Trophoblast cell (in vitro differentiated cells and primary cell): ENCODE measurements around the gene CD274.

Experiments
- DNase-seq, 2 donors: peaks; one replicate each; pipeline ENCODE4 v3.0.0-alpha.2; 2016
- H2AFZ ChIP-seq: 2 replicates; pipeline ENCODE4 v1.6.1; 2013; ENCODE audit warnings: low read length, moderate library complexity, mild to moderate bottlenecking; ENCODE audit not compliant: insufficient read depth, poor library complexity
- H2AK5ac ChIP-seq: 2 replicates; pipeline ENCODE4 v1.6.1; 2013; ENCODE audit warnings: mild to moderate bottlenecking, low read length
- H2BK120ac ChIP-seq: 2 replicates; pipeline ENCODE4 v1.6.1; 2013; ENCODE audit warnings: low read length, mild to moderate bottlenecking, moderate library complexity; ENCODE audit not compliant: insufficient read depth, poor library complexity
- H2BK12ac ChIP-seq: 2 replicates; pipeline ENCODE4 v1.6.1; 2013; ENCODE audit warnings: mild to moderate bottlenecking, low read length, moderate library complexity
- H2BK5ac ChIP-seq: 2 replicates; pipeline ENCODE4 v1.6.1; 2013; ENCODE audit warnings: low read length, low read depth, moderate library complexity, mild to moderate bottlenecking; ENCODE audit not compliant: poor library complexity
- H3K14ac ChIP-seq: 2 replicates; pipeline ENCODE4 v1.6.1; 2013; ENCODE audit warnings: mild to moderate bottlenecking, low read length
- H3K18ac ChIP-seq: 2 replicates; pipeline ENCODE4 v1.6.1; 2013; ENCODE audit warnings: mild to moderate bottlenecking, low read length
- H3K23ac ChIP-seq: 2 replicates; pipeline ENCODE4 v1.6.1; 2013; ENCODE audit warnings: low read length
- H3K27ac ChIP-seq: 2 replicates; pipeline ENCODE4 v1.5.1; 2013; ENCODE audit warnings: low read depth, mild to moderate bottlenecking, inconsistent platforms, low read length, moderate library complexity
- H3K27me3 ChIP-seq: 2 replicates; pipeline ENCODE4 v1.6.1; 2013; ENCODE audit warnings: inconsistent platforms, mild to moderate bottlenecking, low read length, moderate library complexity; ENCODE audit not compliant: insufficient read depth
- H3K36me3 ChIP-seq, 2 experiments: 1 replicate in 1 of 2; 2 replicates in 1 of 2; pipeline ENCODE4 v1.6.1; 2013; ENCODE audit warnings: low read length in 2 of 2, mild to moderate bottlenecking in 2 of 2, moderate library complexity in 1 of 2; ENCODE audit not compliant: insufficient read depth in 2 of 2, control insufficient read depth in 1 of 2
- H3K4ac ChIP-seq: 2 replicates; pipeline ENCODE4 v1.6.1; 2013; ENCODE audit warnings: low read depth, mild to moderate bottlenecking, low read length, moderate library complexity
- H3K4me1 ChIP-seq, 2 experiments: 1 replicate in 1 of 2; 2 replicates in 1 of 2; pipeline ENCODE4 v1.6.1; 2013; ENCODE audit warnings: low read length in 2 of 2, mild to moderate bottlenecking in 2 of 2, moderate library complexity in 1 of 2; ENCODE audit not compliant: insufficient read depth in 2 of 2, control insufficient read depth in 1 of 2
- H3K4me2 ChIP-seq: 2 replicates; pipeline ENCODE4 v1.6.1; 2013; ENCODE audit warnings: inconsistent platforms, mild to moderate bottlenecking, low read length, moderate library complexity
- H3K4me3 ChIP-seq: 2 replicates; pipeline ENCODE4 v1.5.1; 2013; ENCODE audit warnings: mild to moderate bottlenecking, low read depth, low read length, inconsistent platforms
- H3K79me1 ChIP-seq: one replicate; pipeline ENCODE4 v1.6.1; 2013; ENCODE audit warnings: low read length
- H3K79me2 ChIP-seq: 2 replicates; pipeline ENCODE4 v1.6.1; 2013; ENCODE audit warnings: low read length, mild to moderate bottlenecking; ENCODE audit not compliant: control insufficient read depth, insufficient read depth, poor library complexity
- H3K9ac ChIP-seq: 2 replicates; pipeline ENCODE4 v1.6.1; 2013; ENCODE audit warnings: mild to moderate bottlenecking, low read length
- H3K9me3 ChIP-seq: 2 replicates; pipeline ENCODE4 v1.6.1; 2013; ENCODE audit warnings: low read depth, mild to moderate bottlenecking, control low read depth, inconsistent platforms, low read length; ENCODE audit not compliant: insufficient read depth
- H4K12ac ChIP-seq: 2 replicates; pipeline ENCODE4 v1.6.1; 2013; ENCODE audit warnings: low read depth, mild to moderate bottlenecking, low read length, moderate library complexity
- H4K8ac ChIP-seq: 2 replicates; pipeline ENCODE4 v1.6.1; 2013; ENCODE audit warnings: low read depth, mild to moderate bottlenecking, low read length, moderate library complexity
- H4K91ac ChIP-seq: one replicate; pipeline ENCODE4 v1.6.1; 2013; ENCODE audit warnings: low read depth, mild to moderate bottlenecking, low read length, moderate library complexity
- WGBS: extraction: QIAGEN DNeasy Blood & Tissue Kit; methylation state at CpG from one replicate; pipeline ENCODE4 v1.1.7; 2013; ENCODE audit warnings: missing lambda C conversion rate; ENCODE audit not compliant: insufficient read length, insufficient coverage; ENCODE audit errors: extremely low coverage; 5-methylcytosine and 5-hydroxymethylcytosine counted together

CD274 gene

DNA sequence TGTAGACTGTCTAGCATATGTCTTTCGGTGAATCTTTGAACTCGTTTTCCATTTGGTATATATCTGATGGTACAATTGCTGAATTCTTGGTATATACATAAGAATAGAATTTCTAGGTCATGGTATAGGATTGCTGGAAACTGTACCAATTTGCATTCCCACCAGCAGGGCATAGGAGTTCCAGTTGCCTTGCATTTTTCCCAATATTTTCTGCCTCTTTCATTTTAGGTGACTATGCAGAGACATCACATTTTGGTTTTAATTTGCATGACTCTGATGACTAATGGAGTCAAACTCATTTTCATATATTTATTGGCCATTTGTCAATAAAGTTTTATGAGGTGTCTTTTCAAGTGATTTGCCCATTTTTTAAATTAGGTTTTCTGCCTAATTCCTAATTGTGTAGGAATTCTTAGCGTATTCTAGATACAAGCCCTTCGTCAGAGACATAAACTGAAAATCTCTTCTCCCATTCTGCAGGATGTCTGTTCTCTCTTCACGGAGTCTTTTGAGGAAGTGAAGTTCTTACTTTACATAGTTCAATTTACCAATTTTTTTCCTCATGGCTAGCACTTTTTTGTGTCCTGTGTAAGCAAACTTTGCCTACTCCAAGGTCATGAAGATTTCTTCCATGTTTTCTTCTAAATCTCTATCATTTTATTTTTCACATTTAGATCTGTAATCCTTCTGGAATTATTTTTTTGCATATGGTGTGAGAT lies 31.1 kb downstream of the CD274 start:
- no CpG with 5 or more reads among the region's 5 CpGs for WGBS
- Histone ChIP-seq H2BK120ac (no peak overlapping the region), H2AFZ (no peak overlapping the region), H3K14ac (no peak overlapping the region), H3K23ac (no peak overlapping the region), H2AK5ac (no peak overlapping the region), H2BK5ac (no peak overlapping the region), H3K4me1 (no peaks in the 10 kb centered on the region), H3K36me3 (no peaks in the 10 kb centered on the region), H3K79me1 (no peaks in the 10 kb centered on the region), H4K91ac (no peak overlapping the region), H2BK12ac (no peak overlapping the region), H4K8ac (no peak overlapping the region), H3K4ac (no peak overlapping the region), H3K4me2 (no peak overlapping the region), H3K9ac (no peak overlapping the region), H3K27ac (no peak overlapping the region), H3K18ac (no peak overlapping the region), H3K79me2 (no peaks in the 10 kb centered on the region), H3K4me3 (no peak overlapping the region), H3K27me3 (no peaks in the 10 kb centered on the region), H4K12ac (no peak overlapping the region), H3K9me3 (peaks cover 4% of the 10 kb centered on the region)
- DNase-seq = peak in 1 of 2 donors; percentile 58

DNA sequence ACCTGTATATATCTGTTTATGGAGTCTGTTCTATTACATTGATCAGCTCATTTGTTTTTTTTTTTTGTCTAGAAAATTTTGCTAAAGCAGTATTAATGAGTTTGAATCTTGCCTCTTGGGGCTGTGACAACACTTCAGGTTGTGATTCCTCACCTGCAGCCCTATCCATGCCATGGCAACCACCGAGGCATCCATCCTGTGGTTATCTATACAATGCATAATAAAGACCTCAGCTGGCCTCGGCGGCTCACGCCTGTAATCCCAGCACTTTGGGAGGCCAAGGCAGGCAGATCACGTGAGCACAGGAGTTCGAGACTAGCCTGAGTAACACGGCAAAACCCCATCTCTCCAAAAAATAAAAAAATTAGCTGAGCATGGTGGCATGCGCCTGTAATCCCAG lies 31.9 kb downstream of the CD274 start:
- Histone ChIP-seq H3K23ac (no peak overlapping the region), H3K4me2 (no peak overlapping the region), H2AFZ (no peak overlapping the region), H3K18ac (no peak overlapping the region), H2AK5ac (no peak overlapping the region), H3K79me2 (no peaks in the 10 kb centered on the region), H2BK12ac (no peak overlapping the region), H3K9me3 (peaks cover 4% of the 10 kb centered on the region), H4K8ac (no peak overlapping the region), H4K12ac (no peak overlapping the region), H4K91ac (no peak overlapping the region), H3K9ac (no peak overlapping the region), H3K4me1 (no peaks in the 10 kb centered on the region), H3K27ac (no peak overlapping the region), H3K4me3 (no peak overlapping the region), H3K79me1 (no peaks in the 10 kb centered on the region), H3K36me3 (no peaks in the 10 kb centered on the region), H3K14ac (no peak overlapping the region), H2BK120ac (no peak overlapping the region), H3K27me3 (no peaks in the 10 kb centered on the region), H2BK5ac (no peak overlapping the region), H3K4ac (no peak overlapping the region)
- WGBS = no CpG with 5 or more reads among the region's 8 CpGs
- no peak for DNase-seq

DNA sequence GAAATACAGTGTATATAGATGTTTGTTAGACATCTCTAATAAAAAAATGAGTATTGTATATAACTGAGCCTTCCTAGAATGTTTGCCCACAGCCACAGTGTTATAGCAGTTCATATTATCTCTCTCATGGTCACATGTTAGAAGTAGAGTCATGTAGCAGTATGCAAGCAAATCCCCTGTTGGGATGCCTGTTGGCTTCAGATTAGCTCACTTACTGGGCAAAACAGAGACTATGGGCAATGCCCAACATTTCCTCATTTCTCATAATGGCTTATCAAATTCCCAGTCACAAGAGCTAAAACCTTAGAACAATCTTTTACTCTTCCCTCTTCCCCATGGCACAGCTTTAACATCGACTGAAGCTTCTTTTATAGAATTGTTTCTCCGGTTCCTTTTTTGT lies 33.0 kb downstream of the CD274 start:
- no peaks in the 10 kb centered on the region for H3K79me2 ChIP-seq
- no CpG with 5 or more reads among the region's 2 CpGs for WGBS
- no peaks in the 10 kb centered on the region for H3K9me3 ChIP-seq
- H3K18ac ChIP-seq = no peak overlapping the region
- H2AK5ac ChIP-seq = no peak overlapping the region
- H3K4ac ChIP-seq = no peak overlapping the region
- H3K9ac ChIP-seq = no peak overlapping the region
- no peaks in the 10 kb centered on the region for H3K36me3 ChIP-seq
- H4K8ac ChIP-seq = no peak overlapping the region
- no peak overlapping the region for H2BK12ac ChIP-seq
- no peak overlapping the region for H4K12ac ChIP-seq
- H3K27me3 ChIP-seq = no peaks in the 10 kb centered on the region
- H4K91ac ChIP-seq = no peak overlapping the region
- no peak overlapping the region for H3K4me2 ChIP-seq
- no peak overlapping the region for H3K4me3 ChIP-seq
- H3K14ac ChIP-seq = no peak overlapping the region
- H2BK5ac ChIP-seq = no peak overlapping the region
- H3K4me1 ChIP-seq = no peaks in the 10 kb centered on the region
- H2BK120ac ChIP-seq = no peak overlapping the region
- H3K27ac ChIP-seq = no peak overlapping the region
- DNase-seq = no peak
- no peaks in the 10 kb centered on the region for H3K79me1 ChIP-seq
- H2AFZ ChIP-seq = no peak overlapping the region
- H3K23ac ChIP-seq = no peak overlapping the region

DNA sequence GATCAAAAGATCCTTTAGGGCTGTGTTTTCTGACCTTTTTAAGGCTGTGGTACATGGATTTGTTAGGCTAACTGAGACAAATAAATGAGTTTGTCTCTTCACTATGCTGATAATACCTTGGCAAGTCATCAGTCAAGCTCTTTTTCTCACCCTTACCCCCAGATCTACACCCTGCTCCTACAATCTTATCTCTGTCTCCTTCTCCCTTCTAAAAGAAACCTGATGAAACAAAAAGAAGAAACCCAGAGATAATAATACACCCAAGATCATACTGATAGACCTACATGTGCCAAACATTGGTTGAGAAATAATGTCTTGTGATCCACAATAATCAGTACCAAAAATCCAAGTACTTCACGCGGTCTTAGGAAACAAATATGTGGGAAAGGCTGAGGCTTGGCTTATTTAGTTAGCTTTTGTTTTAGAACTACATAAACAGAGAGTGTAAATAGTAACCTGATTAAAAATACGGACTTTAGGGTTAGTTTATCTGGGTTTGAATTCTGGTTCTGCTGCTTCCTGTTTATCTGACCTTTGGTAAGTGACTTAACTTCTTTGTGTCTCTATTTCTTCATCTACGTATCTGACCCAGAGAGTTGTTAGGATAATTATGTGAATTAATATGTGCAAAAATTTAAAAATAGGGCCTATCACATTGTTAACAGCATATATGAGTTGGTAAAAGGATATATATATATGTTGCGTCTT lies 35.2 kb downstream of the CD274 start:
- Histone ChIP-seq H3K79me1 (no peaks in the 10 kb centered on the region), H3K9ac (no peak overlapping the region), H3K4me3 (no peak overlapping the region), H3K18ac (no peak overlapping the region), H2BK5ac (no peak overlapping the region), H2BK120ac (no peak overlapping the region), H2BK12ac (no peak overlapping the region), H4K91ac (no peak overlapping the region), H3K23ac (no peak overlapping the region), H3K4ac (no peak overlapping the region), H3K4me2 (no peak overlapping the region), H3K4me1 (no peaks in the 10 kb centered on the region), H3K9me3 (no peaks in the 10 kb centered on the region), H4K12ac (no peak overlapping the region), H3K14ac (no peak overlapping the region), H3K79me2 (no peaks in the 10 kb centered on the region), H4K8ac (no peak overlapping the region), H3K27ac (no peak overlapping the region), H3K36me3 (no peaks in the 10 kb centered on the region), H2AFZ (no peak overlapping the region), H3K27me3 (no peaks in the 10 kb centered on the region), H2AK5ac (no peak overlapping the region)
- WGBS = no CpG with 5 or more reads among the region's 5 CpGs
- DNase-seq = no peak
